Brain microvascular endothelial cell (primary cell): Measurements from ENCODE around the gene GLRX5.

Source experiments
- DNase-seq: peaks from one replicate; pipeline ENCODE4 v3.0.0-alpha.2; 2020
- H3K27ac ChIP-seq: fragments of 250-450 bp; sonication (Bioruptor Pico); 2 replicates; pipeline ENCODE4 v1.5.1; 2020; ENCODE audit warnings: mild to moderate bottlenecking, moderate library complexity
- H3K27me3 ChIP-seq: fragments of 250-450 bp; sonication (Bioruptor Pico); replicated peaks from 2 replicates; pipeline ENCODE4 v1.5.1; 2020; ENCODE audit warnings: mild to moderate bottlenecking
- H3K36me3 ChIP-seq: fragments of 250-450 bp; sonication (Bioruptor Pico); replicated peaks from 2 replicates; pipeline ENCODE4 v1.5.1; 2020; ENCODE audit warnings: mild to moderate bottlenecking
- H3K4me3 ChIP-seq: 2 replicates; pipeline ENCODE4 v1.5.1; 2011; ENCODE audit warnings: low read depth, mild to moderate bottlenecking, control low read depth, low read length, moderate library complexity
- CTCF ChIP-seq: IDR thresholded peaks from 2 replicates; pipeline ENCODE4 v1.5.1; 2011; ENCODE audit warnings: low read depth, mild to moderate bottlenecking, moderate library complexity, low read length, control low read depth, inconsistent platforms; ENCODE audit errors: missing control alignments
- in situ Hi-C: cut with HindIII; loops from 2 replicates; pipeline ENCODE4 v1.10.0; 2017; ENCODE audit warnings: low sequenced_read_pairs, low pct_ligation_motif_present

Gene GLRX5

GRCh38 chr14:95522116-95522515 lies 12.7 kb upstream of the GLRX5 start:
- in situ Hi-C loops = no loop called here
- DNase-seq = no peak
- H3K4me3 ChIP-seq = no peak overlapping the region
- TF ChIP-seq CTCF = no peak
- H3K36me3 ChIP-seq = no peaks in the 10 kb centered on the region
- no peak overlapping the region for H3K27ac ChIP-seq
- no peaks in the 10 kb centered on the region for H3K27me3 ChIP-seq

- DNase-seq = no peak
- Histone ChIP-seq H3K27ac (no peak overlapping the region), H3K4me3 (no peak overlapping the region), H3K36me3 (no peaks in the 10 kb centered on the region), H3K27me3 (no peaks in the 10 kb centered on the region)
- in situ Hi-C loops = no loop called here
- TF ChIP-seq CTCF = no peak
Observed at GRCh38 chr14:95522556-95522955, 12.3 kb upstream of the GLRX5 start.

DNA sequence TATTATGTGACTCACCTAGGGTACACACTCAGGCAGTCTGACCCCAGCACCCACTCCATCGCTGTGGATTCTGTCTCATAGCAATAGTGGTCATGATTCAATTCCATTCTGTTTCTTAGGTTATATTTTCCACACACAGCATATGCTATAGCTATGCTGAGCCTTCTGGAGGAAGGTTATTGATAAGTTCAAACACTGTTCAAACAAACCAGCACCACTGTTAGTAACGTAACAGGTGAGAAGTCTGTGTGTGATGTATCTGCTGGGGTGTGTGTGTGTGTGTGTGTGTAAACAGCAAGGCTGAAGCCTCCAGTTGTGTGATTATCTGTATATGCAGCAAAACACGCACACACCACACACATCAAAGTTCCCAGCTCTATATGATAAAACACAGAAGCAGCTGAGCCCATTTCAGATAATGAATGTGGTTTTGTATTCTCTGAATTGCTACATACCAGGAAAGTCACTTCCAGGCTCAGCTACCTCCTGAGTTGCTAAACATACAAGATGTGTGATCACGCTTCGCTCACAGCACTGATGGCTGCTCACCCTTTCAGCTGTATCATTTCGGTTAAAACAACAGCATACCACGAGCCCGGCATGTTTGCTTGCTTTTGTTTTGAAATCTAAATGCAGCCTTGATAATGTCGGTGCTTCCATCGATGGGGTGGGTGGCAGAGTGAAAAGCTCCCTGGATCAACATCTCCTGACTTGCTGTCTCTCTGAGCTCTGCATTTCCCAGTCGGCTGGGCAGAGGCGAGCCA lies 11.6 kb upstream of the GLRX5 start:
- no peak for TF ChIP-seq CTCF
- DNase-seq = no peak
- Histone ChIP-seq H3K27me3 (no peaks in the 10 kb centered on the region), H3K27ac (peak overlapping the region; percentile 86), H3K4me3 (peak overlapping the region; percentile 6), H3K36me3 (no peaks in the 10 kb centered on the region)
- in situ Hi-C loops = no loop called here

DNA sequence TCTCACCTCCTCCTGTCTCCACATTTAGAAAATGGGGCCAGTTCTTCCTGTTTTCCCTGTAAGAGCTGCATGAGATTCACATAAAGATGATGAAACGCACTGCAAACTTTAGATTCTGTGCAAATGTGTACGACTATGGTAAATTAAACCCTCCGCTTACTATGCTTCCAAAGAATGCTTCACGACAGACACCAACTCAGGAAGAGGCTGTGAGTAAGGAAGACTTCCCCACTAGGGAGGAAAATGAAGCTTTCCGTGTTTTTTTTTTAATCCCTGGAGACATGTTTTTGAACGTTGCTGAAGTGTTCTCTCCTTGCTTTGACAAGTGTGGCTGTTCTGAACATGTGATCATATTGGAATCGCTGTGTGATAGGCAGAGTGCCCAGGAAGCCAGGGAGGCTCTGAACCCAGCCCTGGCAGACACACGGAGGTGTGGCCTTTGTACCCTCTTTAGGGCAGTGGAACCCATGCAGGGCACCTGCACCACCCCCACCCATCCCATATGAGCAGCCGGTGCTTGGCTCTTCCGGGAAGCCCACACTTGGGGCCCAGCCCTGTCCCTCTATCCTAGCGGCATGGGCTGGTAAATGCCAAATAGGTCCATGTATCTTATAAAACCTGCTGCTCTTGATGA lies 10.9 kb upstream of the GLRX5 start:
- TF ChIP-seq CTCF = no peak
- H3K36me3 ChIP-seq = no peaks in the 10 kb centered on the region
- in situ Hi-C loops = no loop called here
- no peaks in the 10 kb centered on the region for H3K27me3 ChIP-seq
- no peak for DNase-seq
- H3K27ac ChIP-seq = peak overlapping the region; percentile 86
- H3K4me3 ChIP-seq = no peak overlapping the region

- no peaks in the 10 kb centered on the region for H3K27me3 ChIP-seq
- no peak for TF ChIP-seq CTCF
- in situ Hi-C loops = no loop called here
- H3K4me3 ChIP-seq = no peak overlapping the region
- H3K36me3 ChIP-seq = no peaks in the 10 kb centered on the region
- no peak for DNase-seq
- no peak overlapping the region for H3K27ac ChIP-seq
Observed at GRCh38 chr14:95524706-95525512, 9.9 kb upstream of the GLRX5 start.
